Osteoblast (primary cell): Measurements from ENCODE around the gene GDF9. TPM values are rescaled to one million over a fixed set of nuclear protein-coding genes. Genes with fewer than 3 reads are reported as not detected.

Source experiments
- DNase-seq: peaks from one replicate; pipeline ENCODE4 v3.0.0; 2011; ENCODE audit warnings: low spot score, mixed read lengths; ENCODE audit not compliant: insufficient read length; ENCODE audit errors: missing footprints
- H2AFZ ChIP-seq: 2 replicates; pipeline ENCODE4 v1.6.0; 2011; ENCODE audit warnings: mild to moderate bottlenecking, low read length
- H3K27ac ChIP-seq: 2 replicates; pipeline ENCODE4 v1.5.1; 2011; ENCODE audit warnings: mild to moderate bottlenecking, low read depth, low read length, moderate library complexity
- H3K27me3 ChIP-seq: 2 replicates; pipeline ENCODE4 v1.6.0; 2012; ENCODE audit warnings: mild to moderate bottlenecking, control low read depth, inconsistent platforms, low read length, moderate library complexity; ENCODE audit not compliant: insufficient read depth
- H3K36me3 ChIP-seq: 2 replicates; pipeline ENCODE4 v1.5.1; 2011; ENCODE audit warnings: mild to moderate bottlenecking, low read length, control low read depth, moderate library complexity; ENCODE audit not compliant: insufficient read depth
- H3K4me1 ChIP-seq: 2 replicates; pipeline ENCODE4 v1.5.1; 2011; ENCODE audit warnings: mild to moderate bottlenecking, low read length, control low read depth, moderate library complexity; ENCODE audit not compliant: insufficient read depth
- H3K4me2 ChIP-seq: 2 replicates; pipeline ENCODE4 v1.6.0; 2011; ENCODE audit warnings: mild to moderate bottlenecking, low read length; ENCODE audit not compliant: insufficient read depth
- H3K4me3 ChIP-seq: fragments of 200-600 bp; sonication (generic); 3 replicates; pipeline ENCODE4 v1.5.1; 2012; ENCODE audit warnings: mild to moderate bottlenecking, low read length, inconsistent platforms; ENCODE audit not compliant: insufficient read depth
- H3K79me2 ChIP-seq: 2 replicates; pipeline ENCODE4 v1.6.0; 2012; ENCODE audit warnings: mild to moderate bottlenecking, low read length, control low read depth, inconsistent platforms; ENCODE audit not compliant: insufficient read depth
- H3K9me3 ChIP-seq: 2 replicates; pipeline ENCODE4 v1.5.1; 2011; ENCODE audit warnings: low read depth, low read length, control low read depth
- H4K20me1 ChIP-seq: 2 replicates; pipeline ENCODE4 v1.6.0; 2012; ENCODE audit warnings: mild to moderate bottlenecking, low read length, control low read depth; ENCODE audit not compliant: insufficient read depth
- CTCF ChIP-seq: IDR thresholded peaks from 2 replicates; pipeline ENCODE4 v1.5.1; 2011; ENCODE audit warnings: mild to moderate bottlenecking, low read depth, low read length, moderate library complexity; ENCODE audit errors: extremely low read depth
- total RNA-seq: library from RNA; depleted of rRNA; stranded (reverse); fragments of >200 nt; gene quantifications from 2 replicates; pipeline ENCODE4 v1.2.3, GENCODE V29; 2012

GDF9 gene
- total RNA-seq, 1 donor = 0.36 TPM

- Histone ChIP-seq H3K4me2 (peak overlapping the region; percentile 37), H3K79me2 (no peaks in the 10 kb centered on the region), H3K36me3 (no peaks in the 10 kb centered on the region), H3K4me1 (peaks cover 24% of the 10 kb centered on the region), H3K27ac (no peak overlapping the region), H2AFZ (peak overlapping the region; percentile 74), H3K27me3 (no peaks in the 10 kb centered on the region), H3K9me3 (no peaks in the 10 kb centered on the region), H4K20me1 (no peaks in the 10 kb centered on the region), H3K4me3 (no peak overlapping the region)
- peak; percentile 47 for DNase-seq
- no peak for TF ChIP-seq CTCF
Measured at GRCh38 chr5:132839426-132840301, 26.6 kb downstream of the GDF9 start.

GRCh38 chr5:132838516-132839282 lies 27.6 kb downstream of the GDF9 start:
- Histone ChIP-seq H3K27ac (no peak overlapping the region), H2AFZ (peak overlapping the region; percentile 7), H3K9me3 (no peaks in the 10 kb centered on the region), H4K20me1 (no peaks in the 10 kb centered on the region), H3K4me2 (no peak overlapping the region), H3K4me3 (no peak overlapping the region), H3K4me1 (peaks cover 24% of the 10 kb centered on the region), H3K27me3 (no peaks in the 10 kb centered on the region), H3K36me3 (no peaks in the 10 kb centered on the region), H3K79me2 (no peaks in the 10 kb centered on the region)
- no peak for TF ChIP-seq CTCF
- DNase-seq = no peak

DNA sequence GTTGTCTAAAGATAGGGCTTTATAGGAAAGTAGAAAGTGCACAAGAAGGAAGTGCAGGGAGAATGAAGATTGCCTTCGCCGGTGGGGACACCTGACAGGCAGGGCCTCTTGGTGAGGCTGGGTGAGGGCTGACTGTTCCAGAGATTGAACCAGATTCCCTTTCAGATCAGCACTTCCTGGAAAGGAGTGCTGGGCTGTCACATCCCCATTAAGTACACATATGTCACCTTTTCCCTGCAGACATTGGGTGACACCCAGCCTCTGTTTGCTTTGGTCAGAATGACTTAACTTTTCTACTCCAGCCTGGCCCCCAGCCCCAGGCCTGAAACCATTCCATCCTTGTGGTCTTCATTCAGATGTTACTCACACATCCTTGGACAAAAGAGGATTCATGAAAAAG lies 28.4 kb downstream of the GDF9 start:
- no peak for TF ChIP-seq CTCF
- H3K4me3 ChIP-seq = no peak overlapping the region
- no peaks in the 10 kb centered on the region for H4K20me1 ChIP-seq
- no peak overlapping the region for H2AFZ ChIP-seq
- no peak overlapping the region for H3K27ac ChIP-seq
- H3K4me2 ChIP-seq = no peak overlapping the region
- H3K4me1 ChIP-seq = peaks cover 24% of the 10 kb centered on the region
- no peaks in the 10 kb centered on the region for H3K9me3 ChIP-seq
- peak; percentile 4 for DNase-seq
- no peaks in the 10 kb centered on the region for H3K79me2 ChIP-seq
- no peaks in the 10 kb centered on the region for H3K36me3 ChIP-seq
- no peaks in the 10 kb centered on the region for H3K27me3 ChIP-seq

DNA sequence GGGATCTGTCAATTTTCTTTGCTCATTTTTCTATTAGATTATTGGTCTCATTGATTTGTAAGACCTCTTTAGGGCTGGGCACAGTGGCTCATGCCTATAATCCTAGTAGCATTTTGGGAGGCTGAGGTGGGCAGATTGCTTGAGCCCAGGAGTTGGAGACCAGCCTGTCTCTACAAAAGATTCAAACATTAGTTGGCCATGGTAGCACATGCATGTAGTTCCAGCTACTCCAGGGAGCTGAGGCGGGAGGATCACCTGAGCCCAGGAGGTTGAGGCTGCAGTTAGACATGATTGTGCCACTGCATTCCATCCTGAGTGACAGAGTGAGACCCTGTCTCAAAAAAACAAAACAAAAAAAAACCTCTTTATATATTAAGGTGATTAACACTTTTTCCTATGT lies 29.4 kb downstream of the GDF9 start:
- Histone ChIP-seq H3K4me2 (no peak overlapping the region), H3K27ac (no peak overlapping the region), H3K27me3 (no peaks in the 10 kb centered on the region), H3K36me3 (no peaks in the 10 kb centered on the region), H3K9me3 (no peaks in the 10 kb centered on the region), H4K20me1 (no peaks in the 10 kb centered on the region), H3K4me1 (peaks cover 24% of the 10 kb centered on the region), H3K79me2 (no peaks in the 10 kb centered on the region), H3K4me3 (no peak overlapping the region), H2AFZ (no peak overlapping the region)
- TF ChIP-seq CTCF = no peak
- DNase-seq = no peak
